ENCODE measurements around the gene UTP11.
A peak's percentile ranks its signal among the peaks of the same experiment; 100 is the strongest.

Gene UTP11

GRCh38 chr1:38064197-38064903 is 51.8 kb downstream of the UTP11 start:
- no peak for TF ChIP-seq CTCF (IDR thresholded peaks at IDR 0.05; ENCODE audit: insufficient read depth, low read depth, low read length, missing control alignments)
- no peak overlapping the region for H3K4me3 ChIP-seq (ENCODE audit: low read depth, low read length)
- no peak for DNase-seq (ENCODE audit: low read depth)

- no peak overlapping the region for H3K4me3 ChIP-seq (ENCODE audit: low read depth, low read length)
- no peak for DNase-seq (ENCODE audit: low read depth)
- TF ChIP-seq CTCF (IDR thresholded peaks at IDR 0.05; ENCODE audit: insufficient read depth, low read depth, low read length, missing control alignments): no peak
Observed at GRCh38 chr1:38068220-38068979, 55.9 kb downstream of the UTP11 start.

GRCh38 chr1:38068980-38069340 is 56.4 kb downstream of the UTP11 start:
- no peak for DNase-seq (ENCODE audit: low read depth)
- TF ChIP-seq CTCF (IDR thresholded peaks at IDR 0.05; ENCODE audit: insufficient read depth, low read depth, low read length, missing control alignments): no peak
- H3K4me3 ChIP-seq (ENCODE audit: low read depth, low read length): no peak overlapping the region

- DNase-seq (ENCODE audit: low read depth): peak; percentile 58
- H3K4me3 ChIP-seq (ENCODE audit: low read depth, low read length): no peak overlapping the region
- TF ChIP-seq CTCF (IDR thresholded peaks at IDR 0.05; ENCODE audit: insufficient read depth, low read depth, low read length, missing control alignments): peak; percentile 53
Observed at GRCh38 chr1:38071312-38072256, 59.0 kb downstream of the UTP11 start.

- H3K4me3 ChIP-seq (ENCODE audit: low read depth, low read length): no peak overlapping the region
- no peak for DNase-seq (ENCODE audit: low read depth)
- no peak for TF ChIP-seq CTCF (IDR thresholded peaks at IDR 0.05; ENCODE audit: insufficient read depth, low read depth, low read length, missing control alignments)
Observed at GRCh38 chr1:38072858-38073257, 60.3 kb downstream of the UTP11 start.

- H3K4me3 ChIP-seq (ENCODE audit: low read depth, low read length): no peak overlapping the region
- DNase-seq (ENCODE audit: low read depth): no peak
- TF ChIP-seq CTCF (IDR thresholded peaks at IDR 0.05; ENCODE audit: insufficient read depth, low read depth, low read length, missing control alignments): no peak
Observed at GRCh38 chr1:38073534-38074301, 61.2 kb downstream of the UTP11 start.

All from GM12865 (cell line).